ENCODE results near the gene KCNA1. TPM values are rescaled to one million over a fixed set of nuclear protein-coding genes. Genes with fewer than 3 reads are reported as not detected.
A peak's percentile ranks its signal among the peaks of the same experiment; 100 is the strongest.

The KCNA1 gene
- total RNA-seq, 2 experiments from 2014 or later, result not detected

DNA sequence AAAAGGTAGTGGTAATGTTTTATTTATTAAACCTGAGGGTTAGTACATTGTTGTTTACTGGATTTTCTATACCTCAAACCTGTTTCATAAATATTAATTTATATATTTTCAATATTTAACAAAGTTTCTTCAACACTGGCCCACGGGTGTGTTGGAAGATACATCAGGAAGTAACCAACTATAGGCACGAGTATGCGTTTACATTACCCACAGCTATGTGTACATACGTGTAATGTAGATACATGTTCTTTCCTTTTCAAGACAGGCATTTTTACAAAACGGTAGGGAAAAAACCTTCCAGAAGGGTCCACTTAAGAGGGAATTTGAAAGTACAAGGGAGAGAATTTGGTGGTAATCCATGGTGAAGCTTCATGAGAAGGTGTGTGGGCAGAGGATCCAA, 17.8 kb upstream of the KCNA1 start:
- no peaks in the 10 kb centered on the region for H3K4me1 Mint-ChIP-seq
- no peaks in the 10 kb centered on the region for H3K9me3 Mint-ChIP-seq (ENCODE audit: low read depth)
- ATAC-seq (no peak), DNase-seq (no peak)
- no peaks in the 10 kb centered on the region for H3K36me3 Mint-ChIP-seq
- CTCF ChIA-PET, result interaction anchor here (0.9 to 1.1 kb wide), 2 partner anchors 35 to 36 kb away, joined by 3 read pairs; no protein-coding TSS in a partner anchor
- H3K27me3 Mint-ChIP-seq, result peaks cover 44% of the 10 kb centered on the region
- H3K27ac Mint-ChIP-seq, result no peak overlapping the region
- H3K4me3 Mint-ChIP-seq, result no peak overlapping the region

GRCh38 chr12:4892418-4892817, 17.3 kb upstream of the KCNA1 start:
- H3K27ac Mint-ChIP-seq, result no peak overlapping the region
- H3K27me3 Mint-ChIP-seq, result peaks cover 40% of the 10 kb centered on the region
- H3K4me1 Mint-ChIP-seq, result no peaks in the 10 kb centered on the region
- no peaks in the 10 kb centered on the region for H3K9me3 Mint-ChIP-seq (ENCODE audit: low read depth)
- H3K4me3 Mint-ChIP-seq, result no peak overlapping the region
- ATAC-seq (no peak), DNase-seq (no peak)
- CTCF ChIA-PET, result interaction anchor here (0.9 to 1.1 kb wide), 2 partner anchors 35 to 37 kb away, joined by 3 read pairs; no protein-coding TSS in a partner anchor
- no peaks in the 10 kb centered on the region for H3K36me3 Mint-ChIP-seq

DNA sequence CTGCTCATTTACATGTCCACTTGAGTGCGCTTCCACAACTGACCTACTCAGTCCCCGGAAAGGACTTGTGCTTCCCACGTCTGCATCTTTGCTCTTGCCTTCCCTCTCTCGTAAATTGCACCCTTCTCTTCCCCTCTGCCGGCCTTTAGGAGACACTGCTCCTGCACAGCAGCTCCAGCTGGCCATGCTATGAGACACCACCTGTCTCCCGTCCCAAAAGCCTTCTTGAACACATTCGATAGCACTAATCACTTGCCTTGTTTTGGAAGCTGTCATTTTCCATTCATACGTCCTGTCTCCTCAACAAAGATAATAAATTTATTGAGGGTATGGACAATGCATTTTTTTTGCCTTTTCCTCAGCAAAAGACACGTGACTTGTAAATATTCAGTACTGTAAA, 15.7 kb upstream of the KCNA1 start:
- ATAC-seq (no peak), DNase-seq (no peak)
- H3K27me3 Mint-ChIP-seq, result peaks cover 34% of the 10 kb centered on the region
- no peak overlapping the region for H3K4me3 Mint-ChIP-seq
- no peaks in the 10 kb centered on the region for H3K36me3 Mint-ChIP-seq
- CTCF ChIA-PET, result no interaction called here
- H3K4me1 Mint-ChIP-seq, result no peaks in the 10 kb centered on the region
- no peak overlapping the region for H3K27ac Mint-ChIP-seq
- H3K9me3 Mint-ChIP-seq (ENCODE audit: low read depth), result no peaks in the 10 kb centered on the region

DNA sequence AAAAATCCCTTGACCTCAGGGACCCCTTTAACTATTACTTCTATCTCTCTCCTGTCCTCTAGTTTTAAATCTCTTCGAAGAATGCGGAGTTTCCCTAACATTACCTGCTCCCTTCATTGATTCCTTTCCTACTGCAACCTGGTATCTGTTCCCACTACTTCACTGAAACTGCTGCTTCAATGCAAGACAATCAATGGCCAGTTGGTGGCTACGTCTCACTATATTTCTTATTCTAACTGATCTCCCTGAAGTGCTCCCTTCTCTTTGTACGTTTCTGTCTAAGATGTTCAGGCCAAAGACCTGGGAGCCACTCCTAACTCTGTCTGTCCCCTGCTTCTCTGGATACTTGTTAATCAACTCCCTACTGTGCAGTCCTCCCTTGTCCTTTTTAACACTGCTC, 10.3 kb upstream of the KCNA1 start:
- Mint-ChIP-seq H3K4me3 (no peak overlapping the region), H3K36me3 (no peaks in the 10 kb centered on the region), H3K9me3 (ENCODE audit: low read depth) (no peaks in the 10 kb centered on the region), H3K27ac (no peak overlapping the region), H3K4me1 (no peaks in the 10 kb centered on the region), H3K27me3 (peaks cover 50% of the 10 kb centered on the region)
- CTCF ChIA-PET, result no interaction called here
- DNase-seq (no peak), ATAC-seq (no peak)

GRCh38 chr12:4900327-4900726, 9.4 kb upstream of the KCNA1 start:
- Mint-ChIP-seq H3K4me1 (no peaks in the 10 kb centered on the region), H3K4me3 (no peak overlapping the region), H3K9me3 (ENCODE audit: low read depth) (no peaks in the 10 kb centered on the region), H3K27me3 (peaks cover 53% of the 10 kb centered on the region), H3K27ac (no peak overlapping the region), H3K36me3 (no peaks in the 10 kb centered on the region)
- CTCF ChIA-PET, result interaction anchor here (0.5 kb wide), 1 partner anchor 142 kb away, joined by 5 read pairs; no protein-coding TSS in a partner anchor
- ATAC-seq, result no peak
- DNase-seq, result no peak

GRCh38 chr12:4905316-4905715, 4.4 kb upstream of the KCNA1 start:
- Mint-ChIP-seq H3K9me3 (ENCODE audit: low read depth) (no peaks in the 10 kb centered on the region), H3K27me3 (peaks cover 55% of the 10 kb centered on the region), H3K4me3 (no peak overlapping the region), H3K36me3 (no peaks in the 10 kb centered on the region), H3K27ac (no peak overlapping the region), H3K4me1 (peaks cover 9% of the 10 kb centered on the region)
- CTCF ChIA-PET, result no interaction called here
- DNase-seq (no peak), ATAC-seq (no peak)

DNA sequence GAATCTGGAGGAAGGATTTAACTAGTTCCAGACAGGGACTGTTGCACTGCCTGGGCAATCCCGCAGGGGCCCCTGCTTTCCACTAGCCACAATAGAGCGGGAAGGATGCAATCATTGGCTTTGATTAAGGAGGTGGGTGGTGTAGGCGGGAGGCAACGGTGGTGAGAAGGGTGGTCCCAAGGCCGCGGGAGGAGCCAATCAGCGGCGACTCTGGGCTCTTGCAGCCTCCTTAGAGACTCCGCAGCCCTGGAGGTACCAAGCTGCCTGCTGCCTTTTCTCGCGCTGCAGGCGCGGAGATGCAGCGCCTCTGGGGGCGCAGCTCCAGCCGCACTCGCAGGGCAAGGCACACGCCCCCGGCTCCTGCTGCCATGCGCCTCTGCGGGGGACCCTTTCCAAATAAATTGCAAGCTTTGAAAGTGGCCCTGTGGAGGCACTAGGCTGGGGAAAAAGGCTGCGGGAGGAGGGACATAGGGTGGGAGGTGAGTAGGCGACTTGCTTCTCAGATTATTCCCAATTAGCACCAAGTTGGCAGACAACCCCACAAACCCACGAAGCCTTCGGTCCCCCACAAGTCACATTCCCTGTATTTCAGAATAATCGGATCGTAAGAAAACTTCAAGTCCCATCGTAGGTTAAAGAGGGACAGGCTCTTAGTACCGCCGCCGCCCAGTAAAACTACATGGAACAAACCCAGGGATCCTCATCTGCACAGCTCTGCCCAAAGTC, 858 bp upstream of the KCNA1 start:
- CTCF ChIA-PET, result interaction anchor here (1.1 to 1.7 kb wide), 2 partner anchors 11 to 51 kb away, joined by 3 to 4 read pairs; no protein-coding TSS in a partner anchor
- Mint-ChIP-seq H3K36me3 (peaks cover 2% of the 10 kb centered on the region), H3K4me3 (peak overlapping the region; percentile 18), H3K9me3 (ENCODE audit: low read depth) (peaks cover 2% of the 10 kb centered on the region), H3K4me1 (peaks cover 16% of the 10 kb centered on the region), H3K27ac (no peak overlapping the region), H3K27me3 (peaks cover 52% of the 10 kb centered on the region)
- ATAC-seq (peak; percentile 42), DNase-seq (no peak)

- peaks cover 2% of the 10 kb centered on the region for H3K9me3 Mint-ChIP-seq (ENCODE audit: low read depth)
- peaks cover 54% of the 10 kb centered on the region for H3K27me3 Mint-ChIP-seq
- peak overlapping the region; percentile 18 for H3K4me3 Mint-ChIP-seq
- peaks cover 2% of the 10 kb centered on the region for H3K36me3 Mint-ChIP-seq
- CTCF ChIA-PET, result interaction anchor here (1.1 to 1.7 kb wide), 3 partner anchors 11 to 61 kb away, joined by 3 to 5 read pairs (median 4); no protein-coding TSS in a partner anchor
- ATAC-seq (no peak), DNase-seq (no peak)
- H3K27ac Mint-ChIP-seq, result no peak overlapping the region
- peaks cover 16% of the 10 kb centered on the region for H3K4me1 Mint-ChIP-seq
Observed at GRCh38 chr12:4909410-4909733, 333 bp upstream of the KCNA1 start.

DNA sequence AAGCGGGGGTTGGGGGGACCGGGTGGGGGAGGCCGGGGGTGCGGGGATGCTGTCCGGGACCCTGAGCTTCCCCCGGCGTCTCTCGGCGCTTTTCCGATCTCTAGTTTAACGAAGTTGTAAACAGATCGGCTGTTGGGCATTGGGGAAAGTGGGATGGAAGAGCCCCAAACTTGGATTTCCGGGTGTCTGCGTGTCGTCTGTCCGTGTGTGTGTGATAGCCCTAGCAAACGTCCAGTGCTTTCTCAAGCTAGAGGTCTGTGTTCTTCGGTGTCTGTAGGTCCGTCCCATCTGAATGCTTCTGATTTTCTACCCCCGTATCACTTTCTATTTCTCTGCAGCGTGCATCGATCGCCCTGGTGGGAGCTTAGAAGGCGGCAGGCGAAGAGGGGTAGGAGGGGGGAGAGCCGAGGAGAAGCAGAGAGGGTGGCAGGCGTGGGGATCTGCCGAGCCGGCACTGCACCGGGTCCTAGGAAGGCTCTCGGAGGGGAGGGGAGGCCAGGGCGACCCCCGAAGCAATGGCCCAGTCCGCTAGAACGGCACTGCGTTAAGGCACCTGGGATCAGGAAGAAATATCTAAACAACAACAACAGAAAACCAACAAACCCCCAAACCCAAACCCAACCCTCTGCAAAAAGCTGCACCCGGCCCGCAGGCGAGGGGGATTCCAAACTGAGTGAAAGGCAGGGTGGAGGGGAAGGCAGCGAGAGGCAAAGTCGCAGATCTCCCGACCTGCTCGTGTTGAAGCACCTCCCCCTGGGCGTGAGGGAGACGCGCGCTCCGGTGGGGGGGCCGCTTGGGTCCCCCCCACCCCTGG, 1.0 kb downstream of the KCNA1 start:
- CTCF ChIA-PET, result interaction anchor here (0.6 to 3.6 kb wide), 3 partner anchors 54 to 75 kb away, joined by 3 to 21 read pairs (median 5); no protein-coding TSS in a partner anchor
- peaks cover 63% of the 10 kb centered on the region for H3K27me3 Mint-ChIP-seq
- no peak for ATAC-seq

GRCh38 chr12:4911316-4911994, 1.8 kb downstream of the KCNA1 start:
- CTCF ChIA-PET, result interaction anchor here (0.6 to 3.6 kb wide), 2 partner anchors 55 to 75 kb away, joined by 3 to 21 read pairs; no protein-coding TSS in a partner anchor
- peaks cover 70% of the 10 kb centered on the region for H3K27me3 Mint-ChIP-seq
- H3K27ac Mint-ChIP-seq, result no peak overlapping the region
- peaks cover 2% of the 10 kb centered on the region for H3K9me3 Mint-ChIP-seq (ENCODE audit: low read depth)
- peaks cover 16% of the 10 kb centered on the region for H3K4me1 Mint-ChIP-seq
- ATAC-seq, result no peak
- H3K36me3 Mint-ChIP-seq, result peaks cover 2% of the 10 kb centered on the region
- no peak for DNase-seq
- peak overlapping the region; percentile 30 for H3K4me3 Mint-ChIP-seq

More for the DNA sequence above, 1.0 kb downstream of the KCNA1 start:
- Mint-ChIP-seq H3K27ac (peak overlapping the region; percentile 55), H3K4me1 (peaks cover 16% of the 10 kb centered on the region), H3K36me3 (peaks cover 2% of the 10 kb centered on the region), H3K4me3 (peak overlapping the region; percentile 78), H3K9me3 (ENCODE audit: low read depth) (peaks cover 2% of the 10 kb centered on the region)
- no peak for DNase-seq

GRCh38 chr12:4914720-4915119, 5.0 kb downstream of the KCNA1 start:
- no peak for DNase-seq
- Mint-ChIP-seq H3K27me3 (peaks cover 78% of the 10 kb centered on the region), H3K4me1 (peaks cover 10% of the 10 kb centered on the region), H3K36me3 (peaks cover 2% of the 10 kb centered on the region), H3K27ac (no peak overlapping the region), H3K4me3 (no peak overlapping the region), H3K9me3 (ENCODE audit: low read depth) (peaks cover 2% of the 10 kb centered on the region)
- CTCF ChIA-PET, result no interaction called here
- ATAC-seq, result no peak

DNA sequence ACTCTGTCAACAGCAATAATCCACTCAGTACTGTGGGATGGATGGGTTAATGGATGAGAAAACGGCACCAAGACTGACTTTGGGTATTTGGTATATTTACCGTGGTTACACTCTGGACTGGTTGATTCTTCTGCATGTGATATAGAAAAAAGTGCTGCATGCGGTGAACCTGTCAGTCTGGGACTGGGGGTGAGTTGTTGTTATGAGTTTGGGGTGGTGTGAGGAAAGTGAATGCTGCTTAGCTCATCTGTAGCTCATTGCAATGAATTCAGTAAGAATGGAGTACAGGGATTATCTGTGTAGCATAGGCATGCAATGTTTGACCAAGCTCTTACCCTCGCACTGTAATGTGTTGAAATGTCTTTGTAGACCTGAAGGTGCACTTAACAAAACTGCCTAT, 6.0 kb downstream of the KCNA1 start:
- Mint-ChIP-seq H3K9me3 (ENCODE audit: low read depth) (peaks cover 2% of the 10 kb centered on the region), H3K27me3 (peaks cover 75% of the 10 kb centered on the region), H3K36me3 (peaks cover 2% of the 10 kb centered on the region), H3K4me1 (peaks cover 5% of the 10 kb centered on the region), H3K27ac (no peak overlapping the region), H3K4me3 (no peak overlapping the region)
- no peak for ATAC-seq
- no peak for DNase-seq
- CTCF ChIA-PET, result no interaction called here

DNA sequence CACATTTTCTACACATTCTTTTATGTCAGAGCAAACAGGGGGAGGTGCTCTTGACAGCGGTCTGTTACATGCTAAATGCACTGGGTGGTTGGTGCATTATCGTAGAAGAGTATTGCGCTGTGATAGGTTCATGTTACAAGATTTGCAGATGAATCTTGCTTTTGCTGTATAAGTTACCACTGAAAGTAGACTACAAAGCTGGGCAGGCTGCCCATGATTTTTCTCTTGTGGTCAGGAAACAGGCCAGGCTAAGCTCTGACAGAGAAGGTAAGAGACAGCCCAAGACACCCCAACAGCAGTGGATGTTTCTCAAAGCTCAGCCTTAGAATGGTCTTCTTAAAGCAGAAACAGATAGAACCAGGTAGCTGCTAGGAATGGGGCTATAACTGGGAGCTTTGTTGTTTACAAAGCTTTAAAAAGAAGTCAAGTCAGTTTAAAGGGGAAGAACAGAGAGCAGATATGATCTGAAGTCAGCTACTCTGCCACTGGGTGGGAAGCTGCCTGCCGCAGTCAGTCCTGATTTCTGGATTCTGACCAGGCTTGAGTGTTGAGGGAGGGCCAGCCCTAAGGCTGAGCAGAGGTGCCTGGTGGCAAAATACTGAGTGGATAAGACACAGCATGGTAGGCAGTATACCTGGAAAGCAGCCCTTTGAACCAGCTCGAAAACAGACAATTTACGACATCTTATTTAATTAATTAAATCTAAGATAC, 9.4 kb downstream of the KCNA1 start:
- DNase-seq (no peak), ATAC-seq (no peak)
- Mint-ChIP-seq H3K36me3 (no peaks in the 10 kb centered on the region), H3K9me3 (ENCODE audit: low read depth) (no peaks in the 10 kb centered on the region), H3K4me3 (no peak overlapping the region), H3K27ac (no peak overlapping the region), H3K4me1 (no peaks in the 10 kb centered on the region), H3K27me3 (peaks cover 69% of the 10 kb centered on the region)
- CTCF ChIA-PET, result no interaction called here

All from activated CD8-positive, alpha-beta memory T cell treated with anti-CD3 and anti-CD28 coated beads, Interleukin-2, amount 10 ng/mL, durations not matched to agents 7 days and 5 days (primary cell).